Activated naive CD4-positive, alpha-beta T cell (primary cell): ENCODE data around the gene PDZD7.

Experiments
- DNase-seq, 4 experiments: peaks; one replicate each; lab custom pipeline; 2025; lab: John Stamatoyannopoulos, UW

The PDZD7 gene

DNA sequence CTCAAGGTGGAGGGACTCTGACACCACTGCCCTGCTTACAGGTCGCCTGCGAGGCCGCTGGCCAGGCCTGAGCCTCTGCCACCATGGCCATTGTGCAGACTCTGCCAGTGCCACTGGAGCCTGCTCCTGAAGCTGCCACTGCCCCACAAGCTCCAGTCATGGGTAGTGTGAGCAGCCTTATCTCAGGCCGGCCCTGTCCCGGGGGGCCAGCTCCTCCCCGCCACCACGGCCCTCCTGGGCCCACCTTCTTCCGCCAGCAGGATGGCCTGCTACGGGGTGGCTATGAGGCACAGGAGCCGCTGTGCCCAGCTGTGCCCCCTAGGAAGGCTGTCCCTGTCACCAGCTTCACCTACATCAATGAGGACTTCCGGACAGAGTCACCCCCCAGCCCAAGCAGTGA, 28.5 kb downstream of the PDZD7 start:
- no peak for DNase-seq

DNA sequence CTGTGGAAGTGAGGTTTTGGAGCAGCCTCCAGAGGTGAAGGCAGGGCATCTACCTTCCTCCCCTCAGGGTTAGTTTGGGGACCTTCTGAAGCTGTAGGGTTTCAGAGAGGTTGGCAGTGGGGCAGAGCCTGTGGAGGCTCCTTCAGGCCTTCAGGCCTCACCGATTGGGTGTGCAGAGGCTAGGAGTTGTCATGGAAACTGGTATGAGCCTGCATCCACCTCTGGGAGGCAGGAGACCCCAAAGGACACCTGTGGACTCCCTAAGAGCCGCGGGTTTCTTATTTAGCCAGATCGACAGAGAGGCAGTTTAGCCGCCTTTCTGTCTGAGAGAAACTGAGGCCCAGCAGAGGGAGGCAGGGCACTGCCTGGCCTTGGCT, 29.3 kb downstream of the PDZD7 start:
- DNase-seq = no peak

DNA sequence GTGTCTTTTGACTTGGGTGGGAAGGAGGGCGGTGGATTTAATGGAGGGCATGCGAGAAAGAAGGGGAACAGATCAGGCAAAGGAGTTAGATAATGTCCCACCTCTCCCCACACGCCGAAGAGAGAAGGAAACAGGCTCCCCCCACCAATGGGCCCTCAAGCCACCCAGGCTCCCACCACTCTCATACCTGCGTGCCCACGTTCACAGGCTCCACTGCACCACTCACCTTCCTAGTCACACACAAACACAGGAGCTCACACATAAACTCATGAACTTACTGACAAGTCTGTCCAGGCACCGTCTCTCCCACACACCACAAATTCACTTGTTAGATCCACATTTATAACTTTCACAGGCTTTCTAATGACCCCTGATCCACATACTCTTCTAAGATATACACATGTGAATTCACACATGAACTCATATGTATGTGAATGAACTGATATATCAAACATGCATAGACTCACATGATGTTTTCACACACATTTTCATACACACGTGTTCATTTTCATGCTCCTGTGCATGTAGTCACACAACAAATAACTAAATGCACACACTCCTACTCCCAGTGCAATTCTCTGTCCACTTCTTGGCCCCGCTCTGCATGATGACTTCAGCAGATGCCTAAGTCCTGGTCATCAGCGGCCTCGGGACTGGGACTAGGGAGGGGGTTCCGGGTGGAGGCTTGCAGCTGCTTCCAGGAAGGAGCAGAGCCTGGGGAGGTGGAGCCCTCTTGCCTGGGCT, 29.8 kb downstream of the PDZD7 start:
- DNase-seq = no peak

DNA sequence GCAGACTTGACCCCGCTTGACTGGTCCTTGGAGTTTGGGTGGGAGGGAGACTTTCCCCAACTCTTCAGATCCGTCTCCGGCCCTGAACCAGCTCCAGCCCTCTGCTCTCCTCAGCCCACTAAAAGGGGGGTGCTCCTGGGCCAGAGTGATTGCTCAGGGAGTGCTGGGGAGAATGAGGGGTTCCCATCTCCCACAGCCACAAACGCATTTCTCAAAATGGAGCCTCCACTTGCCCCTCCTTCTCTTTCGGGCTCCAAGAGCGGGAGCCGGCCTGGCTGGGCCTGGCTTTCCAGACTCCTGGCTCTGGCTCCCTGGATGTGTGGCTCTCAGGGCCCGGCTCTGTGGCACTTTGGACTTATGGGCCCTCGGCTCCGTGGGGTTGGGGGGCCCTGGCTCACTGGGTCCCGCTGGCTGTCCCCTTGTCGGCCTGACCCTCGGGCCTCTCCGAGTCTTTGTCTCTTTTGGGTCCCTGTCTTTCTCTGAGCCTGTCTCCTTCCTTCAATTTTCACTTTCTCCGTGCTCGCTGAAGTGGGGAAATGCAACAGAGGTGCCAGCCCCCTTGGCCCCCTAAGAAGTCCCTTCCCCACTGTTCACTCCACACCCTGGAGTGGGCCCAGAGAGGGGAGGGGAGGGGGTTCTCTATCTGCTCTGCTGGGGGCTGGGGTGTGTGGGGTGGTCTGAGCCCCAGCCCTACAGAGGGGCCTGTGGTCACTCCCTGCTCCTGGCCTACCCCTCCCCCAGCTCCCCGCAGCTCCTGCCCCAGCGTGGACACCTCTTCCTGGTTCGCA, 30.6 kb downstream of the PDZD7 start:
- DNase-seq = no peak

DNA sequence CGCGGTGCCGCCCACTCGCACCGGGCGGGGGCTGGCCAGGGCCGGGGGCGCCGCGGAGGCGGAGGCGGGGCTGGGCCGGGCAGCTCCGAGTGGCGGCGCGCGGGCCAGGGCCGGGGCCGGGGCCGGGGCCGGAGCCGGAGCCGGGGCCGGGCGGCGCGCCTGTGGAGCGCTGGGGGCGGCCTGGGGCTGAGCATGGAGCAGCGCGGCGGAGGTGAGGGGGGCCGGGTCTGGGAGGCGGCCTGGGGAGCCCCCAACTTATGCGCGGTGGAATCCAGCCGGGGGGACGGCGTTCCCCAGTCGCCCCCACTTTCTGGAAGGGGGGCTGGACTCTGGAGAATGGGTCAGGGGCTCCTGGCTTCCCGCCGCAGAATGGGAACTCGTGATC, 31.2 kb downstream of the PDZD7 start, which contains the start of gene LZTS2:
Gene LZTS2 (plus strand): TSS at position 67 of the 385 bp plus-strand sequence. CDS start 2,731 bp downstream, outside the sequence.
- DNase-seq = no peak

DNA sequence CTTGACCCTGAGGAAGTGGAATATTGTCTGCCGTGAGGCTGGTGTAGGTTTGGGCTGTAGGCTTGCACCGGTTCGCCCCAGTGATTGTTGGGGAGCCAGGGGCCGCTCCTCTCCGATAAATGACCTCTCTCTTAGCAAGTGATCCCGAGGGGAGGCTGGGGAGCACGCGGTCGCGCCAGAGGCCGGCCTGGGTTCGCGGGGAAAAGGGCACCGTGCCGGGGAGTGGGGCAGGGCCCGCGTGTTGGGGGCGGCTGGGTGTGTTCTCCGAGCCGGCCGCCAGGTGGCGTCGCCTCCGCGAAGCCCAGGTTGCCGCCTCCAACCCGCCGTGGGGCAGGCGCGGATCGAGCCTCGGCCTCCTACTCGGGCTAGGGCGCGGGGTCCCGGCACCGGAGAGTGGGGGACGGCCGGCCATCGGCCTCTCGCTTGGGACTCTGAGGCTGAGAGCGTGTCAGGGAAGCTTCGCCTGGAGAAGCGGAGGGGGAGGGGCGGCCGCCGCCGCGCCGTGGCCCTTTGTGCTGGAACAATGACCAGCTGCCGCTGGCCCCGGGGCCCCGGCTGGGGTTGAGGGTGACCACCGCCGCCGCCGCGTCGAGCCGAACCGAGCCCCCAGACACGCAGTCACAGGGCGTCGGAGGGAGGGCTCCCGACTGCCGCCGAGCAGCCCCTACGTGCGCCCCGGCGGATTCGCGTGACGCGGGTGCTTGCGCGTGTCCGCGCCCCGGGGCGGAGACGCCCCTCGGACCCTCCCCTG, 31.8 kb downstream of the PDZD7 start:
- DNase-seq = peak; percentile 40 to 73 (median 56)

DNA sequence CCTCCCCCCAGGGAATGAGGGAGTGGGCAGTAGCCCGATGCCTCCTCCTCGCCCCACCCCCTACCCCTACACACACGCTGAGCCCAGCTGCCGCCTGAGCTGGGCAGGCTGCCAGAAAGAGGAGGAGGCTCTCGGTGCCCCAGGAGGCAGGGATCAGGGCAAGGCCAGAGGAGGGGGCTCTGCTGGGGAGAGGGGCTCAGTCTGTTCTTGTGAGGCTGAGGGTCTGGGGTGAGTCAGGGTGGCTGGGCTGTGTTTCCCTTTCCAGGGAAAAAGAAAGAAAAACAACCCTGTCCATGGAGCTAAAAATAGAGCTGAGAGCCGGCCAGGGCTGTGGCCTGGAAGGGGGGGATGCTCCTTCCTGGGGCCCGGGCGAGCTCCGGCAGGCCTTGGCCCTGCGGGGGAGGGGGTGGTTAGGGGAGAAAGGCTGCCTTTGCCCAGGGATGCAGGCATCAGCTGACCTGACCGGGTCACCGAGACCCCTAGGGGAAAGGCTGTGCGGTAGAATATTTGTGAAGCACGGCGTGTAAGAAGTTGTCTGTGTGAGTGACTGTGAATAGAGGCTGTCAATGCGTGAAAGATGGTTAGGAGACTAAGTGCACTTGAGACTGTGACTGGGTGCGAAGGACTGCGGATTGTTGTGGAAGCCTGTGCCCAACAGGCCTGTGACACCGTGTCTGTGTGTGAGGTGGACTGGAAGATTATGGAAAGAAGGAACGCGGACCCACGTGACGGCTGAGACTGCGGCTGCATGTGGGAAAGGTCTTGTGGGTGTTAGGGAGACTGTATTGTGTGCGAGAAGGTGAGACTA, 32.5 kb downstream of the PDZD7 start:
- DNase-seq = peak in 3 of 4 experiments; percentile 32 to 58 (median 39)

DNA sequence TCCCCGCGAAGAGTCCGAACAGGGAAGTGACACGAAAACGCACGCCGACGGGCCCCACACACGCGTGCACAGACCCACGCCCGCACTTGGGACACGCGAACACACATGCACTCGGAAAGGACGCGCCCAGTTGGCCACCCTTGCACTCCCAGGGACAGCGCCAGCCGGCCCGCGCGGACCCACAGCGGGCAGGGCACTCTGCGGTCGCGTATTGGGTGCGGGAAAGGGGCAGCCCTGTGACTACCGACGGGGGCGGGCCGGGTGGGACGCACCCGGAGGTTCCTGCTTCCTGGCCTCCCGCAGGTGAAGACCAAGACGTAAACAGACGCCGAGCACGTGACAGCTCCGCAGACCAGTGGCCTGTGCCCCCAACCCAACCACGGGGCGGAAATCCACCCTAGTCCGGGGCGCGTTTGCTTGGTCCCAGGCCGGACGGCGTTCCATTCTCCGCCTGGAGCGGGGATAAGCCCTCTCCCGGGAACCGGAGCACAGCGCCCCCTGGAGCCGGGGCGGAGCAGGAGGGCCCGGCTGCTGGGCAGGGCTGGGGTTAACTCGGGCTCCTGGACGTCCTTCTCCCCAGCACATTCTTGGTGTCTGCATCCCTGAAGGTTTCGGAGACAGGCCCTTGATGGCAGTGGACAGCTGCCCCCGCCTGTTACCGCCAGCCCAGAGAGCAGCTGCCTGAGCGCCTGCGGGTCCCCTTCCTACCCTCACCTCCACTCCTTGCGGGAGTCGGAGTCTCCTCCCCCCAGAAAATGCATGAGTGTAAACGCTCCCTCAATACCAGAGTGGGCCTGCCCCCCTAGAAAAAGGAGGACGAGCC, 33.4 kb downstream of the PDZD7 start:
- peak; percentile 33 to 65 (median 54) for DNase-seq

DNA sequence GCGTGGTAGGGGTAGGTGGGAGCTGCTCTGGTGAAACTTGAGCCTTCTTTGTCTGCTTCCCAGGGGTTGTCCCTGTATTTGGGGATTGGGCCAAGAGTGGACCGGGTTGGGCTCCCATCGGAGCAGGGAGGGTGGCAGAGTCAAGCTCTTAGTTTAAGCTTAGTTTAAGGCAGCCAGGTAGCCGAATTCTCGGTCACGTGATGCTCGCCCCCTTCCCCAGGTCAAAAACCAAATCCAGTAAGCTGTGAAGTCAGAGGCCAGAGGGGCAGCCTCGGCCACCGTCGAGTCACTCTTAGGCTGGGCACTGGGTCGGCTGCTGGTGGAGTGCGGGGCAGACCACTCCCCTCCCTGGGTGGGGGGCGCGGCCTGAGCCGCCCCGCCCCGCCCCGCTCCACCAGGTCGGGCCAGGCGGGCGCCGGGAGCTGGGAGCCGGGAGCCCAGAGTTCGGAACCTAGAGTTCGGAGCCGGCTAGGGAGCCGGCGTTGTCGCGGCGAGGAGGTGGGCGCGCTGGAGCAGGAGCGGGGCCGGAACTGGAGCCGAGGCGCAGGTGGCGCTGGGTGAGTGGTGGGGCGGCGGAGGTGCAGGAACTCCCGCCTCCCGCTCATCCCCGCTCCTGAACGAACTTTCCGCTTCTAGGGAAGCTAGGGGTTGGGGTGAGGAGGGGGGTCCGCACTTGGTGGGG, 34.1 kb downstream of the PDZD7 start:
- peak in 2 of 4 experiments; percentile 25 to 52 for DNase-seq

DNA sequence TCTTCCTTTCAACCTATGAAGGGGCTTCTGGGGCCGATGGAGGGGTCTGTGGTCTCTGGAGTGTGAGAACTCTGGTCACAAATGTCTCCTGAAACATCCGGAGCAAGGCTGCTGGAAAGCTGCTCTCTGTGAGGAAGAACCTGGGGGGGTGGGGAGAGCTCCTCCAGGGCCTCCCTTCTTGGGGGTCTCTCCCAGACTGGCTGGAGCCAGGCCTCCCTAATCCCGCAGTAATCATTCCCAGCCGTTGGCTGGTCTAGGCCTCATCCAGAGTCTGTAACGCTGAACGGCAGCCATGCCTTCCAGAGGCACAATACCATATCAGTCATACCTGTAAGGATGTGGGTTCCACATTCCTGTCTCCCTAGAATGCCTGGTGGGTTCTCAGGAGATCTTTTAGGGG, 35.7 kb downstream of the PDZD7 start:
- no peak for DNase-seq

DNA sequence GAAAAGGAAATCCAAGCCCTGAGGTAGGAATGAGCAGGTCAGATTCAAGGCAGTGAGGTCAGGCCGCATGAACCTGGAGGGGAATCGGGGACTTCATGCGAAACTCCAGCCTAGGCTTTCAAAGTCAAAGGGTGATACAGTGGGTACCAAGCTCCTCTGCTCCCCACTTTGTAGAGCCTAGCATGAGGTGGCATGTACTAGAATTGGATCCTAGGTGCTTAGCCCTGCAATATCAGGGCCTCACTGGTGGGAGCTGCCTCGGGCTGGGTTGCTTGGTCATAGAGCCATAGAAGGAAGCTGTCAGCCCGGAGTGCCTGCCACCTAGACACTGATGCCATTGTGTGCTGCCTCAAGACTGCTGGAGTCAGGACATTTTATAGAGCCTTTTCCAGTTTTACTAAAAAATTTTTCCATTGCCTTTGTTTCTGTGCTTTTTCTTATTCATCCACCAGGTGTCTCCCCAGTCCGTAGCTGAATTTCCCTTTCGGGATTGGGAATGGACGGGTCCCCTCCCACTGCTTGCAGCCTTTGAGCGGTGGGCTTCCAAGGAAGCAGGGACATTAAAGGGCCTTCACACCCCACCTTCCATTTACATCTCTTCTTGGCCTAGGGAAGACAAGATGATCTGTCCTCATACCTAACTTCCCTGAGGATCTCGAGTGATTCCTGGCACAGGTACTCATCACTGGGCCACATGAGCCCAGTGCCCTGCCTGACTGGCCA, 36.8 kb downstream of the PDZD7 start:
- DNase-seq = no peak

DNA sequence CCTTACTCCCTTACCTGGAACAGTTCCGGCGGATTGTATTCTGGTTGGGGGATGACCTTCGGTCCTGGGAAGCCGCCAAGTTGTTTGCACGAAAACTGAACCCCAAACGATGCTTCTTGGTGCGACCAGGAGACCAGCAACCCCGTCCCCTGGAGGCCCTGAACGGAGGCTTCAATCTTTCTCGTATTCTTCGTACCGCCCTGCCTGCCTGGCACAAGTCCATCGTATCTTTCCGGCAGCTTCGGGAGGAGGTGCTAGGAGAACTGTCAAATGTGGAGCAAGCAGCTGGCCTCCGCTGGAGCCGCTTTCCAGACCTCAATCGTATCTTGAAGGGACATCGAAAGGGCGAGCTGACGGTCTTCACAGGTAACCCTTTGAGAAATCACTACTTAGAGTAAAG, 41.8 kb downstream of the PDZD7 start:
- no peak for DNase-seq

DNA sequence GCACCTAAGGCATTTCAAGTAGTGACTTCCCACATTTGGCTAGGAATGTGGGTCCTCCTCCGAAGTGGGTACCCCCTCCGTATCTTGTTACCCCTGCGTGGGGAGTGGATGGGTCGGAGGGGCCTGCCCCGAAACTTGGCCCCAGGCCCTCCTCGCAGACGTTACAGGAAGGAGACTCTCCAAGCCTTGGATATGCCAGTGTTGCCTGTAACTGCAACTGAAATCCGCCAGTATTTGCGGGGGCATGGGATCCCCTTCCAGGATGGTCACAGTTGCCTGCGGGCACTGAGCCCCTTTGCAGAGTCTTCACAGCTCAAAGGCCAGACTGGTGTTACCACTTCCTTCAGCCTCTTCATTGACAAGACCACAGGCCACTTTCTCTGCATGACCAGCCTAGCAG, 42.8 kb downstream of the PDZD7 start:
- DNase-seq = no peak

DNA sequence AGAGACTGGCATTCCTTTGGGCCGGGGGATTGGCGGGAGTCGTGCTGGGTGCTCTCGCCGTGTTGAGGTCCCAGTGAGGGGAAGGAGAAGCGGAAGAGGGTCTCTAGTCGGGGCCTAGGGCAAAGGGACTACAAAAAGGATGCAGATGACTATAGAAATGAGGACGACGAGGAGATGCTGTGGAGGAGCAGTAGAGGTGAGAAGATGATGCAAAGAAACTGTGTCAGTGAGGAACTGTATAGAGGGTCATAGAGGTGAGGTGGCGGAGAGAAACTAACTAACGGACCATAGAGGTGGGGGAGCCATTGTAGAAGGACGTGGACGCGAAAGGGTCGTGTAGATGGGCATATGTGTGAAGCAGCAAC, 43.3 kb downstream of the PDZD7 start:
- DNase-seq = no peak

DNA sequence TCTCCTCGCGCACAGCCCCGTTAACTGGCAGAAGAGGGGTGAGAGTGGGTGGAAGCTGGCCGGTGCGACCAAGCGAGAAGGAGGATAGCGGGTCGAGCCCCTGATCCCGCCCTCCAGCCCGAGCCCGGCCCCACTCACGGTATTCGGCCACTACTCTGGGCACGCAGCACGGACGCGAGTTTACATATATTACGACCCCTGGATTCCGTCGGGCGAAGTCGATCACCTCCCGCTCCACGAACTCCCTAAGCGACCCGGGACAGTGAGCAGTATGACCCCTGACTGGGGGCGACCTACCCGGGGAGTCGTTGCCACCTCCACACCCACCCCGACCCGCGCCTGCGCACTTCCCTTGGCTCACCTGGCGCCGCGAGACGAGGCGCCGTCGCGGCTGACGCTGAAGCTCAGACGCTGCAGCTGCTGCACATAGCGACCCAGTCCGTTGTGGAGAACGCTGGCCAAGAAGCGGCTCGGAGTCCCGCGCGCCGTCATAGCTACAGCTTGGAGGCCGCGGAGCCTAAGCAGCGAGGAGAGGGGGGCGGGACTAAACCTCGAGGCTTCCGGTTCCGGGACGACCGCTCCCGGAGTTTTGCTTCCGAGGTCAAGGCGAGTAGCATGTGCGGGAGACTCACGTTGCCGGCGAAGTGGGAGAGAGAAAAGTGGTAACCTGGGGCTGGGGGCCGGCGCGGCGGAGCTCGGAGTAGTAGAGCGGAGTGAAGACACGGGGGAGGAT, 43.8 kb downstream of the PDZD7 start, which contains the start of the genes MRPL43 and TWNK:
Gene MRPL43 (minus strand): TSS at position 546 of the 733 bp plus-strand sequence. CDS start 54 bp downstream, at position 492.
Gene TWNK (plus strand): TSS at position 592 of the 733 bp plus-strand sequence. CDS start 668 bp downstream, outside the sequence.
- DNase-seq = peak; percentile 66 to 84 (median 76)

DNA sequence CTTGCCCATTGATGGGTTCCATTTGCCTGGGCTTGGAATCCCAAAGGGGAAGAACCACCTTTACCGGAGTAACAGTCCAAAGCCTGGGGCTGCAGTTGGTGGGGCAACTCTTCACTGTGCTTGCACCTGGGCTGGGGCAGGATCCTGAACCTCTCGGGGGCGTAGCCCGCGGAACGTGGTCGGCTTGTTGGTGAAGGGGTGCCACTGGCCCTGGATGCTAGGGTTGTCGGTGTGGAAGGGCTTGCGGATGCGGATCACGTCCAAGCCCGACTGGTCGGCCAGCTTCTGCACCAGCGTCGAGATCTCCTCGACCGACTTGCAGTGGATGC, 44.3 kb downstream of the PDZD7 start:
- DNase-seq = no peak

DNA sequence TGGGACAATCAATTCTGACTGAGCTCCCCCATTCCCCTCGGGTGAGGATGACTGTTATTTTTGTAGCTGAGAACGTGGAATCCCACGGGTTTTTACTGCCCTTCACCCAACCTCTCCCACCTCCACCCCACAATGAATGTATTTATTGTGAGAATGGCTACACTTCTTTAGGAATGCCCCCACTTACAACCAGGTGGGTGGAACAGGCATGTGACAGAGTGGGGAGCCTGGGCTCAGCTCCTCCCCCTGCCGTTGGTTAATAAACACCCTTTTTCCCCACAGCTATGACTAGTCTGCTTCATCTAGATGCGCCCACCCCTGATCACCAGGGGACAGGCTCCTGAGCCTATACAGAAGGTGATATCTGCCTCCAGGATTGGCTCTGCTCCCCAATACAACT, 45.6 kb downstream of the PDZD7 start:
- DNase-seq = no peak

DNA sequence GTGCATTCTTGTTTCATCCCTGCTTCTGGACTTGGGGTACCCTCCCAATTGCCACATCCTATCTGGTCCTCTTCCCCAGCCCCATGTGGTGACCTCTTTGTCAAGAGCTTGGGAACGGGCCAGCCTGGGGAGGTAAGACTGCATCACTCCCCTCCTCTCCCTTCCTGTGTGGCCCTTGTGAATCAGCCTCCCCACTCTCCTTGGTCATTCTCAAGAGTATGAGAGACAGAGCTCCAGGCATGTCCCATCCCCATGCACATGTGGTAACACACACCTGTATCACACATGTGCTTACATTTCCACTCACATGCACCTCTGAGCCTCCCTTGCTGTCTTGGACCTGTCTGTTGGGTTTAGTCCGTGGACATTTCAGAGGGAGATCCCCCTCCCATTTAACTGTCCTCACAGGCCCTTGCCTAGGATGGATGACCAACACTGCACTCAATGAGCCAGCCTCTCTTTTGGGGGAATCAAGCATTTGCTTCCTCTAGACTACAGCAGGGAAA, 46.2 kb downstream of the PDZD7 start:
- DNase-seq = no peak
